ENCODE measurements around the gene TTYH3.

The TTYH3 gene

GRCh38 chr7:2710286-2710655 is 78.5 kb downstream of the TTYH3 start:
- FAIRE-seq: no peak

DNA sequence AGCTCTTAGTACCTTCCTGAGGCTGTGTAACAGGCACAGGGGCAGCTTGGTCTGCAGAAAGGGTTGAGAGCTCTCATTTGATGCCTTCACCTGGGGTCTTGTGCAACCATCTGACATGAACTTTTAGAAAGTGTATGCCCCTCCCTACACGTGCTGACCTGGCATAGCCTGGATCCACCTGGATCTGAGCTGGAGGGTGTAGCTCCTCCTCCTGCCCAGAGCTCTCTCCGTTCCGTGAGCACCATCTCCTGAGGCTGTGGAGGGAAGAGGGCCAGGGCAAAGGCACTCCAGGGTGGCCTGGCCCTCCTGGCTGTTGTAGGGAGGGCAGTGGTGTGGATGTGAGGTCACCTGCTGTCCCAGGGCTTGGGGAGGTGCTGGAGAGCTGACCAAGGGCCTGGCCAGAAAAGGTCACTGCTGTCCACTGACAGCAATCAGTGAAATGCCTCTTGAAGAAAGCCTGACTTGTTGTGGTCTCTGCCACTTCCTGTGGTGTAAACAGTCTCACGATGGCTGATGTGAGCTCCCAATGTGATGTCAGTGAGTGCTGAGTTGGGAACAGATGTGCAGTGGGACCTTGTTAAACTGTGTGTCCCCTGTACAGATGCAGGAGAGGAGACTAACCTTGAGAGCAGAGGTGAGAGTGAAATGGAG is 79.2 kb downstream of the TTYH3 start:
- FAIRE-seq: no peak

- no peak for FAIRE-seq
Measured at GRCh38 chr7:2711895-2712675, 80.3 kb downstream of the TTYH3 start.

DNA sequence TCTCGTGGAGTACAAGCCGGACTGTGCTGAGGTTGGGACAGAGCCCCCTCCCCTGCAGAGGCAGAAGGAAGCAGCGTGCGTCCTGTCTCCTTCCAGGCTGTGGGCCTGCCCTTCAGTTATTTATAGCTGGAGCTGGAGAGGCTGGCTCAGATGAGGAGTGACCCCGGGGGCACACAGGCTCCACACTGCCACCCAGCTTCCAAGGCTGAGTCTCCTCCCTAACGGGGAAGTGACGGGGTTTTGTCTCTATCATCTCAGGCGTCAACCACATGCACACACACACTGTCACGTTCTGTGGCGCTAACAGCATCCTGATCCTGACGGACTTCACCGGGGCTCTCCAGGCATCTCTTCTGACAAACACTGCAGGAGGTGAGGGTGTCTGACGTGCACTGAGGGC is 81.6 kb downstream of the TTYH3 start:
- FAIRE-seq: no peak

- FAIRE-seq: no peak
Measured at GRCh38 chr7:2713978-2714377, 82.2 kb downstream of the TTYH3 start.
